Activated naive CD8-positive, alpha-beta T cell (primary cell): ENCODE results near the gene GALNT9.
"Not testable (repeated sequence)": the region's sequence is repeated elsewhere in the genome, so short reads cannot be mapped to it uniquely, and the experiment has no call there.

Experiments
- H3K27ac Mint-ChIP-seq: one replicate; pipeline ENCODE4 v1.8.0; 2021; ENCODE audit warnings: mixed read lengths
- H3K27me3 Mint-ChIP-seq: one replicate; pipeline ENCODE4 v1.8.0; 2021; ENCODE audit warnings: mixed read lengths
- H3K36me3 Mint-ChIP-seq: one replicate; pipeline ENCODE4 v1.8.0; 2021; ENCODE audit warnings: mixed read lengths
- H3K4me1 Mint-ChIP-seq: one replicate; pipeline ENCODE4 v1.8.0; 2021; ENCODE audit warnings: low read depth, mixed read lengths
- H3K4me3 Mint-ChIP-seq: one replicate; pipeline ENCODE4 v1.8.0; 2021; ENCODE audit warnings: mild to moderate bottlenecking, mixed read lengths
- H3K9me3 Mint-ChIP-seq: one replicate; pipeline ENCODE4 v1.8.0; 2021; ENCODE audit warnings: low read depth, mixed read lengths

The GALNT9 gene

DNA sequence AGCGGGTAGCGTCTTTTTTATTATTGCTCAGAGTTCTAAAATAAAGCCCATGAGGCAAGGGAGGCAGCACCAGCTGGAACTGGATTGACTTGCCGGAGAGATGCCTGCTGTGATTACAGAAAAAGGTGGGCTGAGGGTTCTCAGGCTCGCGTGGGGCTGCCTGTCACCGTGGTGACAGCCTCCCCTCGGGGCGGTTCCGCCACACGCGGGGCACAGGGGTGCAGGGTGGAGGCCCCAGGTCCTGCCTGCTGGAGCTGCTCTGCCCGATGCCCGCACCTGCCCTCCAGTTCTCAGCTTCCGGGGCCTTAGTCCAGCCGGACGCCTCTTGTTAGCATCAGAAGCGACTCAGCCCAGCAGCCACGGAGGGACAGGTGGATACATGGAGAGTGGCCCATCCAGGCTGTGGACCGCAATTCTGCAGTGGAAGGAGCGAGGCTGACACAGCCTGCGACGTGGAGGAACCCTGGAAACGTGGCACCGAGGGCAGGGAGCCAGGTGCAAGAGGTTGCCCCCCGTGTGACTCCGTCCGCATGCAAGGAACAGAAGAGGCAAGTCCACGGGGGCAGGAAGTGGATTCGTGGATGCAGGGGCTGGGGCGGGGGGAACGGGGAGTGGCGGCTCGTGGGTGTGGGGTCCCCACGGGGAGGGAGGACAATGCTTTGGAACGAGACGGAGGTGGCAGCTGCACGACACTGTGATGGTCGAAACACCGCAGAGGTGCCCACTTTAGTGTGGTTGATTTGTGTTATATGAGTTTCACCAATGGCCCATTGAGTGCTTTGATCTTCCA lies 79.5 kb downstream of the GALNT9 start:
- no peak overlapping the region for H3K4me3 Mint-ChIP-seq
- no peaks in the 10 kb centered on the region for H3K36me3 Mint-ChIP-seq
- no peak overlapping the region for H3K27ac Mint-ChIP-seq
- H3K27me3 Mint-ChIP-seq: peaks cover 3% of the 10 kb centered on the region
- no peaks in the 10 kb centered on the region for H3K9me3 Mint-ChIP-seq
- H3K4me1 Mint-ChIP-seq: no peaks in the 10 kb centered on the region

DNA sequence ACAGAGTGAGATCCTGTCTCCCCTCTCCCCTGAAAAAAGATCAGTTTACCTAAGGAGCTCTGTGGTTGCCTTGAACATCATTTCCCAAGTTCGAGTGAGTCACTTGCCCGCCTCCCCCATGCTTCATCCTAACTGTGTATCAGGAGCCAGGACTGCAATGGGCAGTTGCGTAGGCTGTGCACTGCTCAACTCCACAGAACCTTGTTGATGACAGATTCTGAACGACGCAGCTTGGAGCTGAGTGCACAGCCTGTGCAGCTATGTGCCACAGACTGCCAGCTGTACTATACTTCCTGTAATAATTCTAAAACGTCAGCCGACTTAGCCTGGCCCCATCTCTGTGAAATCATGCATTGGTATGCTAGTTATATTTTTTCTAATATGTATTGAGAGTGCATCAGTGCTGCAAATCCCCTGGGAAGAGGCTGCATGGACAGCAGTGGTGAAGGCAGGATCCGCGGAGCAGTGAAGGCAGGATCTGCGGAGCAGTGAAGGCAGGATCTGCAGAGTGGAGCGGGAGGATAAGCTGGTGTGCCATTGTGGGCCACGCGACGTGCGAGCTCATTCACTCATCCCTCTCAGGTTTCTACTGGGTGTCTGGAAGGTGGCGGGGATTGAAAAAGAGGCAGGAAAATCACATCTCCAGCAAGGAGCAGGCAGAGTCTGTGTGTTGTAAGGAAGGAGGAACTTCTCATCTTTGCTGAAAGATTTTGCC lies 80.8 kb downstream of the GALNT9 start:
- Mint-ChIP-seq H3K4me1 (no peaks in the 10 kb centered on the region), H3K27me3 (peaks cover 3% of the 10 kb centered on the region), H3K27ac (no peak overlapping the region), H3K36me3 (no peaks in the 10 kb centered on the region), H3K9me3 (no peaks in the 10 kb centered on the region), H3K4me3 (no peak overlapping the region)

DNA sequence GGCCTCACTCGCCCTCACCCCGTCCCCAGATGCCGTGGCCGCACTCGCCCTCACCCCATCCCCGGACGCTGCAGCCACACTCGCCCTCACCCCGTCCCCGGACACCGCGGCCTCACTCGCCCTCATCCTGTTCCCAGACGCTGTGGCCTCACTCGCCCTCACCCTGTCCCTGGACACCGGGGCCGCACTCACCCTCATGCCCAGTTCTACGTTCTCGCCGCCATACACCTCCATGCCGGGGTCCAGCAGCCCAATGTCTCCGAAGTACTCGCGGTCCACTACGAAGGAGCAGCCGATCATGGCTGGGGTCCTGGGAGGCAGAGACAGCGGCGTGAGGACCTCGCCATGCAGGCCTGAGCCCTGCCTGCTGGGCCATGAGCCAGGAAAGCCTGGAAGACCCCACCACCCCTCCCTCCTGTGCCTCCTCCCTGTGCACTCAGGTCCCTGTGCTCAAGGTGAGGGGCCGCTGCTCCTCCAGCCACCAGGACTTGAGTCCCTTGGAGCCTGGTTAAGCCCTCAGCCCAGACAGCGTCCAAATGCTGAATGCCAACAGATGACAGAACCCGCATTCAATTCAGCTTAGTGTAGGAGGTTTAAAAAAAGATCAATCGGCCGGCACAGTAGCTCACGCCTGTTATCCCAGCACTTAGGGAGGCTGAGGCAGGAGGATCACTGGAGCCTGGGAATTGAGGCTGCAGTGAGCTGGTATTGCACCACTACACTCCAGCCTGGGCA lies 81.5 kb downstream of the GALNT9 start:
- no peaks in the 10 kb centered on the region for H3K4me1 Mint-ChIP-seq
- H3K36me3 Mint-ChIP-seq: no peaks in the 10 kb centered on the region
- H3K4me3 Mint-ChIP-seq: no peak overlapping the region
- H3K27ac Mint-ChIP-seq: no peak overlapping the region
- no peaks in the 10 kb centered on the region for H3K9me3 Mint-ChIP-seq
- H3K27me3 Mint-ChIP-seq: peaks cover 3% of the 10 kb centered on the region

DNA sequence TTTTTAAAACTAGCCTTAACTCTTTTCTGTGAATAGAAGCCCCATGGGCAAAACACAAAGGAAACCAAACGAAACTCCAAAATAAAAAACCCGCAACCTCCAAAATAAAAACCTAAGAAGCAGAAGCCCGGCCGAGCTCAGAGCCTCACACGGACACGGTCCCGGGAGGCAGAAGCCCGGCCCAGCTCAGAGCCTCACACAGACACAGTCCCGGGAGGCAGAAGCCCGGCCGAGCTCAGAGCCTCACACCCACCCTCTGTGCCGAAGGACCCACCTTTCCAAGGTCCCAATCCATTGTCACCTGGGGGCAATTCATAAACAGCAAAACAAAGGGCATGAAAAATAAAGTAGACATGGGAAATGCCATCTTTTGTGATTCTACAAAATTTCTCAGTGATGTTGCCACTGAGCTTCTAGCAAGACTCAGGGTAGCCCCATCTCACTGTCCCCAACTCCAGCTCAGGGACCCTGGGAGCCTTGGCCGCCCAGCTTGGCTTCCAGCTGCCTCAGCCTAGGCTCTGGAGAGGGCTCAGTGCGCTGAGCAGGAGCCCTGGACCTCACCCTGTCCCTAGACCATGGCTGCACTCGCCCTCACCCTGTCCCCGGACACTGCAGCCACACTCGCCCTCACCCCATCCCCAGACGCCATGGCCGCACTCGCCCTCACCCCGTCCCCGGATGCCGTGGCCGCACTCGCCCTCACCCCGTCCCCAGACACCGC lies 82.2 kb downstream of the GALNT9 start:
- H3K27ac Mint-ChIP-seq: no peak overlapping the region
- no peaks in the 10 kb centered on the region for H3K4me1 Mint-ChIP-seq
- H3K4me3 Mint-ChIP-seq: no peak overlapping the region
- H3K36me3 Mint-ChIP-seq: no peaks in the 10 kb centered on the region
- H3K27me3 Mint-ChIP-seq: peaks cover 3% of the 10 kb centered on the region
- no peaks in the 10 kb centered on the region for H3K9me3 Mint-ChIP-seq

DNA sequence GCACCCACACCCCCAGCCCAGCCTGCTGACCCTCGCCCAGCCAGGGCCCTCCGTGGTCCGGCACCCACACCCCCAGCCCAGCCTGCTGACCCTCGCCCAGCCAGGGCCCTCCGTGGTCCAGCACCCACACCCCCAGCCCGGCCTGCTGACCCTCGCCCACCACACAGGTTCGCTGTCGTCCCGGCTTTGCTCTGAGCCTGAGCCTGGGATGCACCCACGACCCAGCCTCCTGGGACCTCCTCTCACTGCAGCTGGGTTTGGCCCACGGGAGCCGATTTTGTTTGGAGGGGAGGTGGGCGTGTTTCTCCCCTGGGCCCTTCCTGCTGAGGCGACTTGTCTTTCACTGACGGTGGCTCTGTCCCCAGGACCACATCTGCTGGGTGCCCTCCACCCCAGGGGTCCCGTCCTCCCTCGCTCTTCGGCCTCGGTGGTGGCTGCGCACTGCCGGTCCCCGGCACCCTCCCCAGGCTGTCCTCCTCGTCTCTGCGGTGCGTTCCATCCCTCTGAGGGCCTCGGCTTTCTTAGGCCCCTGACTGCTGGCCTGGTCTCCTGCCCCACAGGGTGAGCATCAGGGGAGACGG lies 83.8 kb downstream of the GALNT9 start:
- H3K27ac Mint-ChIP-seq: no peak overlapping the region
- H3K4me1 Mint-ChIP-seq: no peaks in the 10 kb centered on the region
- no peaks in the 10 kb centered on the region for H3K36me3 Mint-ChIP-seq
- no peak overlapping the region for H3K4me3 Mint-ChIP-seq
- H3K9me3 Mint-ChIP-seq: no peaks in the 10 kb centered on the region
- H3K27me3 Mint-ChIP-seq: peaks cover 3% of the 10 kb centered on the region

DNA sequence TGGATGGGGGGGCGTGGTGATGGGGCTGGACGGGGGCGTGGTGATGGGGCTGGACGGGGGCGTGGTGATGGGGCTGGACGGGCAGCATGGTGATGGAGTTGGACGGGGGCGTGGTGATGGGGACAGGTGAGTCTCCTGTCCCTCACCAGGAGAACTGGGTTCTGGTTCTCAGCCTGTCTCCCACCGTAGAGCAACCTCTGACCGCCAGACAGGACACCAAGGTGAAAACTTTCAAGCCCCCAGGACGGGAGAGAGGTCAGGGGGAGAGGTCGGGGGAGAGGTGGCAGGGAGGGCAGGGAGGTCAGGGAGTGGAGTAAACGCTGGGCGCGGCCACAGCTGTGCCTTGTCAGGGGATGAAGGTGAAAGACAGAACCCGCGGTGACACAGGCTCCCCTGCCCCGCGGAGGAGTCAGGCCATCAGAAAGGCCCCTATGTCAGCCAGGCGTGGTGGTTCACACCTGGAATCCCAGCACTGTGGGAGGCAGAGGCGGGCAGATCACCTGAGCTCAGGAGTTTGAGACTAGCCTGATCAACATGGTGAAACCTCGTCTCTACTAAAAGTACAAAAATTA lies 84.6 kb downstream of the GALNT9 start:
- no peaks in the 10 kb centered on the region for H3K4me1 Mint-ChIP-seq
- H3K27me3 Mint-ChIP-seq: peaks cover 3% of the 10 kb centered on the region
- H3K9me3 Mint-ChIP-seq: no peaks in the 10 kb centered on the region
- no peaks in the 10 kb centered on the region for H3K36me3 Mint-ChIP-seq
- no peak overlapping the region for H3K4me3 Mint-ChIP-seq
- H3K27ac Mint-ChIP-seq: no peak overlapping the region

DNA sequence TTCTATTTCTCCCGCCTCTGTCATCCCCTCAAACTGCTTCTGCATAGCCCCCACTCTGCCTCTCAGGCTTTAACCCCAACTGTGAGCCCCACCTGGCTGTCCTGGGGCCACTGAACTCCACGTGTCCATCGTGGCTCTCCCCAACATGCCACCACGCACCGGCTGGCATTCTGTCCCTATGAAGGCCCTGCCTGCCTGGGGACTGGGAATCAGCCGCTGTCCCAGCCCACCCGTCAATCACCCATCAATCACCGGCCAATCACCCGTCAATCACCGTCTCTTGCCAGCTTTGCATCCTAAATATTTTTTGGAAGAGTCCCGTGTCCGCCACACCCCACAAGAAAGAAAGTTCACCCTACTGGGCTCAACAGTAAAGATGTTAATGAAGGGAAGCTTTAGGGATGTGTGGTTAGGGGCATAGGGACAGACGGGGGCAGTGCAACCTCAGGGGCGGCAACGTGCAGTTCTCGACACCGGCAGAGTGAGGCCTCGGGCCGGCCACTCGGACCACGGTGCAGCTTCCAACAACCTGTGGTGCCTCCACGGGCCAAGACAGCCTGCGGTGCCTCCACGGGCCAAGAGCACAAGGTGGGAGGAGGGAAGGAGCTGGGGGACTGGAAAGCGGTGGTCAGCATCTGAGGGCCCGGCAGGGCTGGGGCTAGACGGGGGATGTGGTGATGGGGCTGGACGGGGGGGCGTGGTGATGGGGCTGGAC lies 85.6 kb downstream of the GALNT9 start:
- H3K9me3 Mint-ChIP-seq: no peaks in the 10 kb centered on the region
- H3K36me3 Mint-ChIP-seq: no peaks in the 10 kb centered on the region
- peaks cover 3% of the 10 kb centered on the region for H3K27me3 Mint-ChIP-seq
- H3K4me3 Mint-ChIP-seq: no peak overlapping the region
- no peak overlapping the region for H3K27ac Mint-ChIP-seq
- no peaks in the 10 kb centered on the region for H3K4me1 Mint-ChIP-seq

DNA sequence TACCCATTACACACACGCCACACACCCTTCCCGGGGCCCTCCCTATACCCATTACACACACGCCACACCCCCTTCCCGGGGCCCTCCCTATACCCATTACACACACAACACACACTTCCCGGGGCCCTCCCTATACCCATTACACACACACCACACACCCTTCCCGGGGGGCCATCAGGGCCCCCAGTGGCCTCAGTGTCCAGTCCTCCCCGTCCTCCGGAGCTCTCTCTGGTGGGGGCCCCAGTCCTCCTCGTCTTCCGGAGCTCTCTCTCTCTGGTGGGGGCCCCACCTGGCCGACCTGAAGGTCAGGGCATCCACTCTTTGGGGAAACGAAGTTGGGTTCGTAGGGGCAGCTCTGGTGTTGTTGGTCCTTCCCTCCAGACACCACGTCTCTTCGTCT lies 86.2 kb downstream of the GALNT9 start:
- not testable (repeated sequence) for H3K4me1 Mint-ChIP-seq, H3K36me3 Mint-ChIP-seq, H3K27me3 Mint-ChIP-seq, H3K27ac Mint-ChIP-seq, H3K4me3 Mint-ChIP-seq, H3K9me3 Mint-ChIP-seq

DNA sequence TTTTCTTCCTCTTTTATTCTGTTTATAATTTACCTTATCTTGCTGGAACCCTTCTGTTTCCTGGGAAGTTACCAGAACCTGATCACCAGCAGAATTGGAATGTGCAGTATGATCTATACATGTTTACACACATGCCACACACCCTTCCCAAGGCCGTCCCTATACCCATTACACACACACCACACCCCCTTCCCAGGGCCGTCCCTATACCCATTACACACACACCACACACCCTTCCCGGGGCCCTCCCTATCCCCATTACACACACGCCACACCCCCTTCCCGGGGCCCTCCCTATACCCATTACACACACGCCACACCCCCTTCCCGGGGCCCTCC lies 88.8 kb downstream of the GALNT9 start:
- not testable (repeated sequence) for H3K9me3 Mint-ChIP-seq, H3K4me3 Mint-ChIP-seq, H3K27me3 Mint-ChIP-seq, H3K4me1 Mint-ChIP-seq, H3K27ac Mint-ChIP-seq, H3K36me3 Mint-ChIP-seq

DNA sequence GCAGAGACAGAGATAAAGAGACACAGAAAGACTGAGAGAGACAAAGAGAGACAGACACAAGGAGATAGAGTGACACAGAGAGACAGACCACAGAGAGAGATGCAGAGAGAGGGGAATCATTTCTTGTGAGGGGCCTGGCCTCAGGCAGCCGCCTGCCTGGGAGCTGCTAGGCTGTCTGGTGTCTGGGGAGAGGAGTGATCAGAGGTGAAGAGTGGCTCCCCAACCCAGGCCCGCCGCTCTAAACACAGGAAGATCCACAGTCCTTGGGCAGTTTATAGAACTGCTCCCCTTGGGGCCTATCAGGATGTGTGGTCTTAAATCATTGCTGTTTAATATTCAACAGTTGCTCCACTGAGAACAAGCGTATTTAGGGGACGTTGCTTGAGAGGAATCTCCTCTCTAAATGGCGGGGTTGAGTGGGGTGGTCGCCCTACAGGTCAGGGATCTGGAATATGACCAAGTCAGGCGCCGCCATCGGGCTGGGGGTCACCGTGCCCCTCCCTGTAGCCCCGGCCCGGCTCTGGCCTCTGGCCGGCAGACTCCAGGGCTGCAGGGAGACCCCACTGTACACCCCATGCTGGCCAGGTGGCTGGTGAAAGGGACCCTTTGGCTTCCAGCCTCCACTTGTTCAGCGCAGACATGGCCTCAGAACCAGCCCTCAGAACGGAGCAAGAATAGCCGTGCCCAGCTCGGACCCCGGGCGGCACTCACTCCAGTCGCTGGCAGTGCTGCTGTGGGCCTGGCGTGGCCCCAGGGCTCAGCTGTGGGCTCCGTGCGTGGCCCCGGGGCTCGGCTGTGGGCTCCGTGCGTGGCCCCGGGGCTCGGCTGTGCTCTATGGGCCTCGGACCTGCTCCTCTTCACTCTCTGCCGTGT lies 89.4 kb downstream of the GALNT9 start:
- H3K4me3 Mint-ChIP-seq: no peak overlapping the region
- H3K27me3 Mint-ChIP-seq: no peaks in the 10 kb centered on the region
- no peak overlapping the region for H3K27ac Mint-ChIP-seq
- H3K4me1 Mint-ChIP-seq: peaks cover 2% of the 10 kb centered on the region
- H3K9me3 Mint-ChIP-seq: no peaks in the 10 kb centered on the region
- no peaks in the 10 kb centered on the region for H3K36me3 Mint-ChIP-seq

DNA sequence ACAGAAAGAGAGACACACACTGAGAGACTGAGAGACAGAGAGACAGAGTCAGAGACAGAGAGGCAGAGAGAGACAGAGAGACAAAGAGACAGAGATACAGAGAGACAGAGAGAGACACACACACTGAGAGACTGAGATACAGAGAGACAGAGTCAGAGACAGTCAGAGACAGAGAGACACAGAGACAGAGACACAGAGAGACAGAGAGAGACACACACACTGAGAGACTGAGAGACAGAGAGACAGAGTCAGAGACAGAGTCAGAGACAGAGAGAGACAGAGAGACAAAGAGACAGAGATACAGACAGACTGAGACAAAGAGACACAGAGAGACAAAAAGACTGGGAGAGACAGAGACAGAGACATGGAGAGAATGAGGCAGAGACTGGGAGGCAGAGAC lies 90.0 kb downstream of the GALNT9 start:
- H3K27me3 Mint-ChIP-seq: no peaks in the 10 kb centered on the region
- no peaks in the 10 kb centered on the region for H3K36me3 Mint-ChIP-seq
- H3K27ac Mint-ChIP-seq: no peak overlapping the region
- H3K9me3 Mint-ChIP-seq: no peaks in the 10 kb centered on the region
- no peak overlapping the region for H3K4me3 Mint-ChIP-seq
- H3K4me1 Mint-ChIP-seq: peaks cover 2% of the 10 kb centered on the region

DNA sequence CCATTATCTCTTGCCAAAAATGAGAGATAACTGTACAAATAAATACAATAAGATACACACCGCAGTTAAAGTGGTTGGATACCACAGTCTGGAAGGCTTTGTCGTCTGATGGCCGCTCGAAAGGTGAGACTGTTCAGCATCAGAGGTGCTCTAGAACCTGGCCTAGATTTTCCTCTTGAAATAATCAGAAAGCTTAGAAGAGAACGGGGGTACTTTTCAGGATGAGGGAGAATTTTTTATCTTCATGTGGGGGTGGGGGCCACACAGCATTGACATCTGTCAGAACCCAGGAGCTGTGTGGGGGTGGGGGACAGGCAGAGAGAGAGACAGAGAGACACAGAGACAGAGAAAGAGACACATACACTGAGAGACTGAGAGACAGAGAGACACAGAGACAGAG lies 90.5 kb downstream of the GALNT9 start:
- H3K27me3 Mint-ChIP-seq: no peaks in the 10 kb centered on the region
- H3K36me3 Mint-ChIP-seq: no peaks in the 10 kb centered on the region
- no peaks in the 10 kb centered on the region for H3K9me3 Mint-ChIP-seq
- no peak overlapping the region for H3K4me3 Mint-ChIP-seq
- peak overlapping the region; percentile 16 for H3K27ac Mint-ChIP-seq
- H3K4me1 Mint-ChIP-seq: peaks cover 2% of the 10 kb centered on the region

DNA sequence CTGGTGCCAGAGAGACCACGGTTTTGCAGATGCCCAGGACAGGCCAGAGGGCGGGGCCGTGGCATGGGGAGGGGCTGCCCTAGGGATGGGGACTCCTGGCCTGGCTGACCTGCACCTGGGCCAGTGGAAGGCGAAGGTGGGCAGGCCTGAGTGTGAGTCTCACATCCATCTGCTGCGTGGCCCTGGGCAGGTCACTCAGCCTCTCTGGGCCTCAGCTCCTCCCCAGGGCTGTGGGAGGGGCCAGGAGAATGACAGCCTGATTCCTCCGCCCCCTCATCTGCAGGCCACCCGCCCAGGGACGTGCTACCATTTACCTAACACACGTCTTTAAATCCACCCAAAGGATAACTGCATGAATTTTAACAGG lies 90.9 kb downstream of the GALNT9 start:
- no peak overlapping the region for H3K4me3 Mint-ChIP-seq
- H3K27ac Mint-ChIP-seq: peak overlapping the region; percentile 16

More for the DNA sequence above, 90.9 kb downstream of the GALNT9 start:
- H3K36me3 Mint-ChIP-seq: no peaks in the 10 kb centered on the region
- no peaks in the 10 kb centered on the region for H3K9me3 Mint-ChIP-seq
- no peaks in the 10 kb centered on the region for H3K27me3 Mint-ChIP-seq
- H3K4me1 Mint-ChIP-seq: peaks cover 2% of the 10 kb centered on the region
